Measurements from ENCODE around the gene NUP98.
A peak's percentile ranks its signal among the peaks of the same experiment; 100 is the strongest.
"Not testable (repeated sequence)": the region's sequence is repeated elsewhere in the genome, so short reads cannot be mapped to it uniquely, and the experiment has no call there.

Gene NUP98

DNA sequence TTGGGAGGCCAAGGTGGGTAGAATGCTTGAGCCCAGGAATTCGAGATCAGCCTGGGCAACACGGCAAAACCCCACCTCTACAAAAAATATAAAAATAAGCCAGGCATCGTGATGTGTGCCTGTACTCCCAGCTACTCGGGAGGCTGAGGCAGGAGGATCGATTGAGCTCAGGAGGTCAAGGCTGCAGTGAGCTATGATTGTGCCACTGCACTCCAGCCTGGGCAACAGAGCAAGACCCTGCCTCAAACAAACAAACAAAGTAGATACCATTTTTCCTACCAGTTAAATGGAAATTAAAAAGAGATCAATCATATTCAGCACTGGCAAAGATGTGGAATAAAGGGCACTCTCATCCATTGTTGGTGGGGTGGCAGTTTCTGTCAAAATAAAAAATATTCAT, 140.0 kb downstream of the NUP98 start:
- not testable (repeated sequence) for H3K4me1 Mint-ChIP-seq (ENCODE audit: low read depth); DNase-seq (ENCODE audit: low spot score); H3K9me3 Mint-ChIP-seq

DNA sequence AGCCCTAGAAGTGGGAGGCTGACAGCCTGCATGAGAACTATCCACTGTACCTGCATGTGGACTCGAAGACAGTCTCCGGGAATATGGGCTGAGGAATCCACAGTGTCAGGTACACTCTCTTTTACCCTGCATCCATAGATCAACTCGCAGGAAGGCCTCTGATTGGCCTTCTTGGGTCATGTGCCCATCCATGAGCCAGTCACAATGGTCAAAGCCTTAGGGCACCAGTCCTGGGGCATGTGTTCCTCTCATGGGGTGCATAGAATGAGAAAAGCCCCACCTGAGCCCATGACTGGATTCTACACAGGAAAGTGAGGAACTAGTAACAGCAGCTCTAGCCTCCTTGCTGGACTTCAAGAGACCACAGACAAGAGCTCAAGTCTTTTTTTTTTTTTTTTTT, 141.8 kb downstream of the NUP98 start:
- Mint-ChIP-seq H3K4me1 (ENCODE audit: low read depth) (no peaks in the 10 kb centered on the region), H3K9me3 (no peaks in the 10 kb centered on the region), H3K27me3 (ENCODE audit: low read depth) (peaks cover 14% of the 10 kb centered on the region), H3K36me3 (ENCODE audit: low read depth) (no peaks in the 10 kb centered on the region), H3K4me3 (no peak overlapping the region), H3K27ac (no peak overlapping the region)
- DNase-seq (ENCODE audit: low spot score) = no peak

More for the DNA sequence above, 140.0 kb downstream of the NUP98 start:
- H3K27me3 Mint-ChIP-seq (ENCODE audit: low read depth); H3K36me3 Mint-ChIP-seq (ENCODE audit: low read depth); H3K27ac Mint-ChIP-seq; H3K4me3 Mint-ChIP-seq: not testable (repeated sequence)

DNA sequence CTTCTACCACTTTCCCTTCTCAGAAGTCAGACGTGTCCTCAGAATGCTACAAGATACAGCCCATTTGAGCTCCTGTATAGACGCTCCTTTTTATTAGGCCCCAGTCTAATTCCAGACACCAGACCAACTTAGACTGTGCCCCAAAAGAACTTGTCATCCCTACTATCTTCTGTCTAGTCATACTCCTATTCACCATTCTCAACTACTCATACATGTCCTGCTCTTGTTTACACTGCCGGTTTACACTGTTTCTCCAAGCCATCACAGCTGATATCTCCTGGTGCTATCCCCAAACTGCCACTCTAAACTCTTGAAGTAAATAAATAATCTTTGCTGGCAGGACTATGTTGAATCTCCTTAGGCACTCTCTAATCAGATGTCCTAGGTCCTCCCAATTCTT, 144.8 kb downstream of the NUP98 start:
- H3K27ac Mint-ChIP-seq; H3K4me1 Mint-ChIP-seq (ENCODE audit: low read depth); H3K9me3 Mint-ChIP-seq; H3K4me3 Mint-ChIP-seq; H3K36me3 Mint-ChIP-seq (ENCODE audit: low read depth); DNase-seq (ENCODE audit: low spot score): not testable (repeated sequence)
- peaks cover 31% of the 10 kb centered on the region for H3K27me3 Mint-ChIP-seq (ENCODE audit: low read depth)

DNA sequence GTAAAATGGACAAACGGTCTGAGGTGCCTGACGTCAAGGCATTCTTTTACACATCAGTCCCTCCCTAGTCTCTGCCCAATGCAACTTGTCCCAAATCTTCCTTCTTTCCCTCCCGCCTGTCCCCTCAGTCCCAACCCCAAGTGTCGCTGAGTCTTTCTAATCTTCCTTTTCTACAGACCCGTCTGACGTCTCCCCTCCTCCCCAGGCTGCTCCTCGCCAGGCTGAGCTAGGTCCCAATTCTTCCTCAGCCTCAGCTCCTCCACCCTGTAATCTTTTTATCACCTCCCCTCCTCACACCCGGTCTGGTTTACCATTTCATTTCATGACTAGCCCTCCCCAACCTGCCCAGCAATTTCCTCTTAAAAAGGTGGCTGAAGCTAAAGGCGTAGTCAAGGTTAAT, 148.0 kb downstream of the NUP98 start:
- peaks cover 25% of the 10 kb centered on the region for H3K27me3 Mint-ChIP-seq (ENCODE audit: low read depth)
- H3K4me1 Mint-ChIP-seq (ENCODE audit: low read depth); H3K27ac Mint-ChIP-seq; H3K4me3 Mint-ChIP-seq; H3K36me3 Mint-ChIP-seq (ENCODE audit: low read depth); H3K9me3 Mint-ChIP-seq; DNase-seq (ENCODE audit: low spot score): not testable (repeated sequence)

DNA sequence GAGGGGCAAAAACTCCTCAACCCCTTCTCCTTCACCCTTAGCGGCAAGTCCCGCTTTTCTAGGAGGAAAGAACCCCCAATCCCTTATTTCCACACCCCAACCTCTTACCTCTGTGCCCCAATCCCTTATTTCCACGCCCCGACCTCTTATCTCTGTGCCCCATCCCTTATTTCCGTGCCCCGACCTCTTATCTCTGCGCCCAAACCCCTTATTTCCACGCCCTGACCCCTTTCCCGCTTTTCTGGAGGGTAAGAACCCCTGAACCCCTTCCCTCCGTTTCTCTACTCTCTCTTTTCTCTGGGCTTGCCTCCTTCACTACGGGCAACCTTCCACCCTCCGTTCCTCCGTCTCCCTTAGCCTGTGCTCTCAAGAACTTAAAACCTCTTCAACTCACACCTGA, 148.5 kb downstream of the NUP98 start:
- H3K4me1 Mint-ChIP-seq (ENCODE audit: low read depth); H3K4me3 Mint-ChIP-seq; H3K27ac Mint-ChIP-seq; H3K9me3 Mint-ChIP-seq; DNase-seq (ENCODE audit: low spot score); H3K36me3 Mint-ChIP-seq (ENCODE audit: low read depth): not testable (repeated sequence)
- peaks cover 30% of the 10 kb centered on the region for H3K27me3 Mint-ChIP-seq (ENCODE audit: low read depth)

DNA sequence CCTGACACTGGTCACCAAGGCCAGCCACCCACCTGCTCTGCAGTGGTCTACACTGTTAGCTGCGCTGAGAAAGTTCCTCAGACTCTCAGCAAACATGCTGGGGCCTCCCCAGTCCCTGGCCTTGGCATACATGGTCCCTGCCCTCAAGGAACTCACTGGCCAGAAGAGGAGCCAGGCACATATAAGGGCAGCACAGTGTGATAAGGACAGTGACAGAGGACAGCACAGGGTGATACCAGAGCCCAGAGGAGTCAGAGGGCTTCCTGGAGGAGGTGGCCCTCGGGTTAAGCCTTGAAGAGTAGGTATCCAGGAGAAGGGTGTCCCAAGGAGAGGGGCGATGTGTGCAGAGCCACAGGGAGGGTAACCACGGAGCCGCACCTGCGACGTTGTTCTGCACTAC, 151.8 kb downstream of the NUP98 start:
- DNase-seq (ENCODE audit: low spot score) = no peak
- Mint-ChIP-seq H3K4me3 (no peak overlapping the region), H3K36me3 (ENCODE audit: low read depth) (no peaks in the 10 kb centered on the region), H3K27me3 (ENCODE audit: low read depth) (peaks cover 44% of the 10 kb centered on the region), H3K4me1 (ENCODE audit: low read depth) (peaks cover 2% of the 10 kb centered on the region), H3K27ac (no peak overlapping the region), H3K9me3 (no peaks in the 10 kb centered on the region)

DNA sequence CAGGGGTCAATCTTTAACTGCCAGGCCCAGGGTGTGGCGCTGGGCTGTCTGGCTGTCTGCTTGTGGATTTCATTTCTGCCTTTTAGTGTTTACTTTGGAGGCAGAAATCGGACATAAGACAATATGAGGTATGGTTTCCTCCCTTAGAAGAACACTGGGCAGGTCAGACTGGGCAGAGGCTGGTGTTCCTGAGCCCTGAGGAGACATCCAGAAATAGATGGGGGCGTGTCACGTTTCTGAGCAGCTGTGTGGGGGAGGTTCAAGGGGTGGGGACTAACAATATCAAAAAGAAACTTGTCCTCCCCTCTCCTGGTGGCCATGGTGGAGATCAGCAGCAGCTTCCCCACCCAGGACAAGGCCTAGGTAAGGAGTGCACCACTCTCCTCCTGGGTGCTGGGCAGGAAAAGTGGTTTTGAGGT, 152.5 kb downstream of the NUP98 start, which contains the start of gene ART1:
TSS of gene ART1 (plus strand) at position 312 of the 419 bp plus-strand sequence. CDS start 14,086 bp downstream, outside the sequence.
- Mint-ChIP-seq H3K36me3 (ENCODE audit: low read depth) (no peaks in the 10 kb centered on the region), H3K27me3 (ENCODE audit: low read depth) (peaks cover 43% of the 10 kb centered on the region), H3K9me3 (no peaks in the 10 kb centered on the region), H3K4me1 (ENCODE audit: low read depth) (peaks cover 2% of the 10 kb centered on the region), H3K27ac (no peak within 1 kb of the TSS), H3K4me3 (no peak within 1 kb of the TSS)
- no peak for DNase-seq (ENCODE audit: low spot score)

DNA sequence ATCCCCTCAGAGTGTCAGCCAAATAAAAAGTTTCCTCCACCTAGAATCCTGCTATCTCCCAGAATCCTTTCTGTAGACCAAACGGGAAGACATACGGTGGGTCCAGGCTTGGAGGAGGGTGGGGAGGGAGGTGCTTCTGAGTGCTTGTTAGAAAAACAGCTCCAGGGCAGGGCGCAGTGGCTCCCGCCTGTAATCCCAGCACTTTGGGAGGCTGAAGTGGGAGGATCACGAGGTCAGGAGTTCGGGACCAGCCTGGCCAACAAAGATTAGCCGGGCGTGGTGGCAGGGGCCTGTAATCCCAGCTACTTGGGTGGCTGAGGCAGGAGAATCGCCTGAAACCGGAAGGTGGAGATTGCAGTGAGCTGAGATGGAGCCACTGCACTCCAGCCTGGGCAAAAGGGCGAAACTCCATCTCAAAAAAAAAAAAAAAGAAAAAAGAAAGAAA, 154.2 kb downstream of the NUP98 start:
- not testable (repeated sequence) for H3K36me3 Mint-ChIP-seq (ENCODE audit: low read depth); H3K4me1 Mint-ChIP-seq (ENCODE audit: low read depth); H3K9me3 Mint-ChIP-seq; H3K27ac Mint-ChIP-seq; DNase-seq (ENCODE audit: low spot score)
- Mint-ChIP-seq H3K4me3 (peak overlapping the region; percentile 64), H3K27me3 (ENCODE audit: low read depth) (peaks cover 29% of the 10 kb centered on the region)

DNA sequence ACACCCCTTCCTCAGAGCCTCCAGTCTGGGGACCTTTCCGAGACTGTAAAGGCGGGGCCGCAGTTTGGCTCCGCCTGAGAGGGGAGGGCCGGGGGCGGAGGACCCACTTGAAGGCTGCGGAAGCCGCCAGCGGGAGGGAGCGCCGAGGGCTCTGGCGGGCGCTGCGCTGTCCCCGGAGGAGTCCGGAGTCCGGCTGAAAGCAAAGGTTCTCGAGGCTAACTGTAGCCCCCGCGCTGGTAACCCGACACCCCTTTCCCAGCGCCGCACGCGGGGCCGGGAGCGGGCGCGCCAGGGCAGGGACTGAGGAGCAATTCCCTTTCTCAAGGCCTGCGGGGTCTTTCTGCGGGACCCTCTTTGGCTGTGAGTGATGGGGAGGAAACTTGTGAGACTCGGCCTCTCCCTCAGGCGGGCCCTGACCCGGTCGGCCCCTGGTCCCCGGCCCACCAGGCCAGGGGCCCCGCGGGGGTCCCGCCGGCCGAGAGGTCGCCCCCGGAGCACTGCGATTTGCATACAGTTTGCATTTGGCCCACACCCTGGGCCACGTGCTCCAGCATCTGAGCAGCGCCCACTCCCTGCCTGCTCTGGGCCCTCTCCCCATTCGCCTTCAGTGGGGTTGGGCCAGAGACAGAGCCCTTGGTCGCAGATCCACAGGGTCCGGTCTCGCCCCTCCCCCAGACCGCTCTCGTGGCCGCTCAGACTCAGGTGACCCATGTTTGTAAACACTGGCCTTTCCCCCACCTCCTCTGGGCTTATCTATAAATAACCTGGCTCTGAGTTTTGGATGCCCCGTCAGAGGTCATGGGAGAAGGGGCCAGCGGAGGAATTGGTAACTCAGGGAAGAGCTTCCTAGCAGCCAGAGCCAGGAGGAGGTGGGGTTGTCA, 155.0 kb downstream of the NUP98 start:
- Mint-ChIP-seq H3K27ac (peak overlapping the region; percentile 40), H3K4me3 (peak overlapping the region; percentile 64), H3K4me1 (ENCODE audit: low read depth) (peaks cover 2% of the 10 kb centered on the region), H3K9me3 (no peaks in the 10 kb centered on the region), H3K36me3 (ENCODE audit: low read depth) (no peaks in the 10 kb centered on the region), H3K27me3 (ENCODE audit: low read depth) (peaks cover 26% of the 10 kb centered on the region)
- DNase-seq (ENCODE audit: low spot score) = peak; percentile 63

DNA sequence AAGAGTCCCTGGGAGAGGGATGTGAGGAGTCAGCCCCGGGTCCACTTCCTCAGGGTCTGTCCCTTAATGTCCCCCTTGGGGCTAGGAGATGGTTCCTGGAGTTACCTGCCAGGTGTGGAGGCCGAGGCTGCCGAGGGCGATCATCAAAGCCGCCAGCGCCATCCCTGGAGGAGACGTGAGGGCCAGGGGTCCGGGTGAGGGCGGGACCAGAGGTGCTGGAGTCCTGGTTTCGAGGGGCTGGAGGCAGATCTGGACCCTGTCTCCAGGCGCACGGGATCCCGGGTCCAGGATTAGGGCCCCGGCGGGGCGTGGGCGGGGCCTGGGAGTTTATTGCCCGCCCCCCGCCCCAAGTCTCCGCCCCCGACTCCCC, 155.7 kb downstream of the NUP98 start, which contains the start of gene ART5:
TSS of gene ART5 (minus strand) at position 292 of the 370 bp plus-strand sequence. CDS start at position 162, 130 bp downstream.
- Mint-ChIP-seq H3K36me3 (ENCODE audit: low read depth) (no peaks in the 10 kb centered on the region), H3K9me3 (no peaks in the 10 kb centered on the region), H3K27ac (peak within 1 kb of the TSS; percentile 40), H3K4me1 (ENCODE audit: low read depth) (peaks cover 2% of the 10 kb centered on the region), H3K4me3 (peak within 1 kb of the TSS; percentile 64), H3K27me3 (ENCODE audit: low read depth) (peaks cover 26% of the 10 kb centered on the region)
- DNase-seq (ENCODE audit: low spot score) = no peak

DNA sequence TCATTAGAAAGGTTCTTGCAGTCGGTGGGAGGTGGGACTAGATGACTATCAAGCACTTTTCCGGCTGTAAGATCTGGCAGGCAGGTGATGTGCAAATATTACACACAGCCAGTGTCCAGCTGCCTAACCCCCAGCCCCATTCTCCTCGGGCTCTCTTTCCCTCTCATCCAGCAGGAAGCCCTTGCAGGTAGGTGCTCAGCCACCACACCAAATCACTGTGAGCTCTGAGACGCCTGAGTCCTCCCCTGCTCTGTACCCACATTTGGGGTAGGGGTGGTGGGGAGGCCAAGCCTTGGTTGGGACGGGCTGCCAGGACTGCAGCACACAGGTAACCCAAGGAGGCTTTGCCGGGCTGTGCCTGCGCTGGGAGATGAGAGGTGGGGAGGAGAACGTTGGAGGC, 156.2 kb downstream of the NUP98 start:
- Mint-ChIP-seq H3K36me3 (ENCODE audit: low read depth) (no peaks in the 10 kb centered on the region), H3K27ac (no peak overlapping the region), H3K4me1 (ENCODE audit: low read depth) (peaks cover 2% of the 10 kb centered on the region), H3K27me3 (ENCODE audit: low read depth) (peaks cover 26% of the 10 kb centered on the region), H3K9me3 (no peaks in the 10 kb centered on the region), H3K4me3 (peak overlapping the region; percentile 59)
- DNase-seq (ENCODE audit: low spot score) = no peak

DNA sequence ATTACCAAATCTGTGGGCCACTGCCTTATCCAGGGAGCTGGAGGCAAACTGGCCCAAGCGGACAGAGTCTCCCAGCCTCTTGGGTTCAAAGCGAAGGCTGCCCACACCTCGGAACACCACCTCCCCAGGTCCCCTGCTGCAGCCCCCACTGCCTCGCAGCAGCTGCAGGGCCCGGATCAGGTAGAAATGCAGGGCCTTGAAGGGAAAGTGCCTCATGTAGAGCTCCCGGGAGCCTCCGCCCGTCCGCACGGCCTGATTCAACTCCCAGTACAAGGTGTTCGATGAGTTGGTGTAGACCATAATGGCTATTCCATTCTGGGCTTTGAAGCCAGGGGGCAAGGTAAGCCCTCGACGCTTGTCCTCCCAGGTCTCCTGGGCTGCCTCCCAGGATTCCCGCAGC, 157.5 kb downstream of the NUP98 start:
- no peaks in the 10 kb centered on the region for H3K36me3 Mint-ChIP-seq (ENCODE audit: low read depth)
- no peak overlapping the region for H3K4me3 Mint-ChIP-seq
- peaks cover 2% of the 10 kb centered on the region for H3K4me1 Mint-ChIP-seq (ENCODE audit: low read depth)
- H3K27me3 Mint-ChIP-seq (ENCODE audit: low read depth) = peaks cover 26% of the 10 kb centered on the region
- H3K27ac Mint-ChIP-seq = no peak overlapping the region
- no peaks in the 10 kb centered on the region for H3K9me3 Mint-ChIP-seq
- DNase-seq (ENCODE audit: low spot score) = no peak

DNA sequence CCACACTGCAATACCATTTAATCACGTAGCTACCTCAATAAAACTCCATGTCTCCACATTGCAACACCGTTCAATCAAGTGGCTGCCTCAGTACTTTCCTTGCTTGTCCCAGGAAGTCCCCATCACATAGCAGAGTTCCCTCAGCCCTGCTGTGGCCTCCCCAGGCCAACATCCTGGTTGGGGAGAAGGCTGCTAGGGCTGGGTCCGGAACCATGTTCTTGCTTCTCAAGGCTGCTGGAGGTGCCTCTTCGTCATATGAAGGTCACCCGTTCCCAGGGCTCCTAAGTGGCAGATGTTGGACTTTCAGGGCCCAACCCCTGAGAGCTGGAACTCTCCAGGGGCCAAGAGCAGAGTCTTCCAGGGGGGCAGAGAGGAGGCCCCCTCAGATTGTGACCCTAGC, 158.8 kb downstream of the NUP98 start:
- H3K9me3 Mint-ChIP-seq = no peaks in the 10 kb centered on the region
- no peak overlapping the region for H3K4me3 Mint-ChIP-seq
- no peak overlapping the region for H3K27ac Mint-ChIP-seq
- no peaks in the 10 kb centered on the region for H3K36me3 Mint-ChIP-seq (ENCODE audit: low read depth)
- peaks cover 2% of the 10 kb centered on the region for H3K4me1 Mint-ChIP-seq (ENCODE audit: low read depth)
- H3K27me3 Mint-ChIP-seq (ENCODE audit: low read depth) = peaks cover 16% of the 10 kb centered on the region
- DNase-seq (ENCODE audit: low spot score) = no peak

DNA sequence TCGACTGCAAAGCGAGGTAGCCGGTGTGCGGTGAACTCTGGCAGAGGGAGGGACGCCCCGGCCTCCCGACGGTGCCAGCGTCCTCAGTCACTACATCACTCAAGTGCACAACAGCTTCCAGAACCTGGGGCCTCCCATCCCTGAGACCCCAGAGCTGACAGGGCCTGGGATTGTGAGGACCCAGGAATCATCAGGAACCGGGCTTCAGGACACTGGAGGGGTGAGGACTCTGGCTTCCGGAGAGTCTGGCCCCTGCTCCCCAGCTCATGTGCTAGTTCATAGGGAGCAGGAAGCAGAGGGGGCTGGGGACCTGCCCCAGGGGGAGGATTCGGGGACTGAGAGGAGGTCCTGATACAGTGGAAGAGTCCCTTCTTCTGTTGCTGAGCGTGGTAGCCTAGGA, 160.2 kb downstream of the NUP98 start:
- Mint-ChIP-seq H3K4me1 (ENCODE audit: low read depth) (no peaks in the 10 kb centered on the region), H3K4me3 (no peak overlapping the region), H3K9me3 (no peaks in the 10 kb centered on the region), H3K27ac (no peak overlapping the region), H3K36me3 (ENCODE audit: low read depth) (no peaks in the 10 kb centered on the region), H3K27me3 (ENCODE audit: low read depth) (peaks cover 5% of the 10 kb centered on the region)
- DNase-seq (ENCODE audit: low spot score) = no peak
